Measurements from ENCODE around the gene TINAG.

The TINAG gene

GRCh38 chr6:54366667-54367327 lies 58.6 kb downstream of the TINAG start:
- Histone ChIP-seq H3K9me3 (ENCODE audit: severe bottlenecking) (no peaks in the 10 kb centered on the region), H3K4me3 (ENCODE audit: low read depth, low read length) (no peak overlapping the region), H3K36me3 (no peaks in the 10 kb centered on the region), H3K27me3 (ENCODE audit: insufficient read depth, low read depth, severe bottlenecking) (no peaks in the 10 kb centered on the region), H3K27ac (no peak overlapping the region)
- TF ChIP-seq CTCF (IDR thresholded peaks at IDR 0.05; ENCODE audit: low read depth, low read length): no peak
- DNase-seq: no peak

GRCh38 chr6:54377776-54378175 lies 69.5 kb downstream of the TINAG start:
- H3K9me3 ChIP-seq (ENCODE audit: severe bottlenecking): no peaks in the 10 kb centered on the region
- no peak for DNase-seq
- no peak overlapping the region for H3K27ac ChIP-seq
- no peak for TF ChIP-seq CTCF (IDR thresholded peaks at IDR 0.05; ENCODE audit: low read depth, low read length)
- no peaks in the 10 kb centered on the region for H3K36me3 ChIP-seq
- H3K27me3 ChIP-seq (ENCODE audit: insufficient read depth, low read depth, severe bottlenecking): peaks cover 10% of the 10 kb centered on the region
- no peak overlapping the region for H3K4me3 ChIP-seq (ENCODE audit: low read depth, low read length)

GRCh38 chr6:54386295-54386694 lies 78.1 kb downstream of the TINAG start:
- TF ChIP-seq CTCF (IDR thresholded peaks at IDR 0.05; ENCODE audit: low read depth, low read length): no peak
- no peak for DNase-seq
- Histone ChIP-seq H3K9me3 (ENCODE audit: severe bottlenecking) (no peaks in the 10 kb centered on the region), H3K27ac (no peak overlapping the region), H3K36me3 (no peaks in the 10 kb centered on the region), H3K27me3 (ENCODE audit: insufficient read depth, low read depth, severe bottlenecking) (peaks cover 10% of the 10 kb centered on the region), H3K4me3 (ENCODE audit: low read depth, low read length) (no peak overlapping the region)

GRCh38 chr6:54390362-54390761 lies 82.1 kb downstream of the TINAG start:
- no peak for DNase-seq
- TF ChIP-seq CTCF (IDR thresholded peaks at IDR 0.05; ENCODE audit: low read depth, low read length): no peak
- no peak overlapping the region for H3K4me3 ChIP-seq (ENCODE audit: low read depth, low read length)
- no peak overlapping the region for H3K27ac ChIP-seq
- peaks cover 7% of the 10 kb centered on the region for H3K27me3 ChIP-seq (ENCODE audit: insufficient read depth, low read depth, severe bottlenecking)
- H3K9me3 ChIP-seq (ENCODE audit: severe bottlenecking): no peaks in the 10 kb centered on the region
- H3K36me3 ChIP-seq: no peaks in the 10 kb centered on the region

GRCh38 chr6:54391577-54391976 lies 83.3 kb downstream of the TINAG start:
- TF ChIP-seq CTCF (IDR thresholded peaks at IDR 0.05; ENCODE audit: low read depth, low read length): no peak
- Histone ChIP-seq H3K27ac (no peak overlapping the region), H3K36me3 (no peaks in the 10 kb centered on the region), H3K4me3 (ENCODE audit: low read depth, low read length) (no peak overlapping the region), H3K9me3 (ENCODE audit: severe bottlenecking) (no peaks in the 10 kb centered on the region), H3K27me3 (ENCODE audit: insufficient read depth, low read depth, severe bottlenecking) (peaks cover 4% of the 10 kb centered on the region)
- DNase-seq: no peak

- Histone ChIP-seq H3K36me3 (no peaks in the 10 kb centered on the region), H3K27me3 (ENCODE audit: insufficient read depth, low read depth, severe bottlenecking) (peaks cover 3% of the 10 kb centered on the region), H3K9me3 (ENCODE audit: severe bottlenecking) (peaks cover 2% of the 10 kb centered on the region), H3K4me3 (ENCODE audit: low read depth, low read length) (no peak overlapping the region), H3K27ac (no peak overlapping the region)
- no peak for DNase-seq
- TF ChIP-seq CTCF (IDR thresholded peaks at IDR 0.05; ENCODE audit: low read depth, low read length): no peak
Observed at GRCh38 chr6:54403096-54403495, 94.9 kb downstream of the TINAG start.

Data from WERI-Rb-1 (cell line).